Endothelial cell (in vitro differentiated cells): ENCODE data around the gene CFAP68. TPM values are rescaled to one million over a fixed set of nuclear protein-coding genes. Genes with fewer than 3 reads are reported as not detected.

Experiments
- DNase-seq: peaks from one replicate; pipeline ENCODE4 v3.0.0; 2021; ENCODE audit warnings: low spot score
- H3K27ac Mint-ChIP-seq: one replicate; pipeline ENCODE4 v1.8.0; 2021; ENCODE audit warnings: mixed read lengths, inconsistent platforms; ENCODE audit not compliant: unreplicated experiment
- H3K27me3 Mint-ChIP-seq: one replicate; pipeline ENCODE4 v1.8.0; 2021; ENCODE audit warnings: mild to moderate bottlenecking, moderate library complexity, mixed read lengths, inconsistent platforms; ENCODE audit not compliant: unreplicated experiment
- H3K36me3 Mint-ChIP-seq: one replicate; pipeline ENCODE4 v1.8.0; 2021; ENCODE audit warnings: mild to moderate bottlenecking, low read depth, mixed read lengths, inconsistent platforms; ENCODE audit not compliant: unreplicated experiment
- H3K4me1 Mint-ChIP-seq: one replicate; pipeline ENCODE4 v1.8.0; 2021; ENCODE audit warnings: mild to moderate bottlenecking, mixed read lengths, inconsistent platforms; ENCODE audit not compliant: unreplicated experiment
- H3K4me3 Mint-ChIP-seq: one replicate; pipeline ENCODE4 v1.8.0; 2021; ENCODE audit warnings: mild to moderate bottlenecking, mixed read lengths, inconsistent platforms; ENCODE audit not compliant: unreplicated experiment
- H3K9me3 Mint-ChIP-seq: one replicate; pipeline ENCODE4 v1.8.0; 2021; ENCODE audit warnings: mixed read lengths, inconsistent platforms; ENCODE audit not compliant: unreplicated experiment
- total RNA-seq: library from RNA; stranded (reverse); fragmentation: NEBNext Ultra II Directional; extraction: Animal tissue kit (Norgen Biotek cat#: 25700); gene quantifications from one replicate; pipeline ENCODE4 v1.2.1, GENCODE V29; 2021; ENCODE audit not compliant: unreplicated experiment
- TF ChIP-seq, protein P1 (sequence below): fragments of 200-600 bp; sonication (generic); IDR thresholded peaks from one replicate; pipeline ENCODE4 v1.5.0; 2021; ENCODE audit warnings: antibody characterized with exemption; ENCODE audit not compliant: unreplicated experiment

Gene CFAP68
- total RNA-seq, 1 donor from 2014 or later, result 35.6 TPM

DNA sequence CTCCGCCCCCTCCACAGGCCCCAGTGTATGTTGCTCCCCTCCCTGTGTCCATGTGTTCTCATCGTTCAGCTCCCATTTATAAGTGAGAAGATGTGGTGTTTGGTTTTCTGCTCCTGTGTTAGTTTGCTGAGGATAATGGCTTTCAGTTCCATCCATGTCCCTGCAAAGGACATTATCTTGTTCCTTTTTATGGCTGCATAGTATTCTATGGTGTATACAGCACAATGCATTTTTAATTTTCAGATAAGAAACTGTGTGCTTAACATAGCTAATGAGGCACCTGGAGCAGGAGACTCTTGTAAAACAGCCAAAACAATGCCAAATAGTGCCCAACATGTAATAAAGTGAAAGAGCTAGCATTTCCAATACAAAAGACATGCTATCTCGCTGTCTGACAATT, 29.7 kb upstream of the CFAP68 start:
- Mint-ChIP-seq H3K27me3 (peaks cover 1% of the 10 kb centered on the region), H3K9me3 (no peaks in the 10 kb centered on the region), H3K27ac (no peak overlapping the region), H3K4me3 (no peak overlapping the region), H3K4me1 (no peaks in the 10 kb centered on the region), H3K36me3 (peaks cover 16% of the 10 kb centered on the region)
- no peak for DNase-seq
- TF ChIP-seq, protein P1, sequence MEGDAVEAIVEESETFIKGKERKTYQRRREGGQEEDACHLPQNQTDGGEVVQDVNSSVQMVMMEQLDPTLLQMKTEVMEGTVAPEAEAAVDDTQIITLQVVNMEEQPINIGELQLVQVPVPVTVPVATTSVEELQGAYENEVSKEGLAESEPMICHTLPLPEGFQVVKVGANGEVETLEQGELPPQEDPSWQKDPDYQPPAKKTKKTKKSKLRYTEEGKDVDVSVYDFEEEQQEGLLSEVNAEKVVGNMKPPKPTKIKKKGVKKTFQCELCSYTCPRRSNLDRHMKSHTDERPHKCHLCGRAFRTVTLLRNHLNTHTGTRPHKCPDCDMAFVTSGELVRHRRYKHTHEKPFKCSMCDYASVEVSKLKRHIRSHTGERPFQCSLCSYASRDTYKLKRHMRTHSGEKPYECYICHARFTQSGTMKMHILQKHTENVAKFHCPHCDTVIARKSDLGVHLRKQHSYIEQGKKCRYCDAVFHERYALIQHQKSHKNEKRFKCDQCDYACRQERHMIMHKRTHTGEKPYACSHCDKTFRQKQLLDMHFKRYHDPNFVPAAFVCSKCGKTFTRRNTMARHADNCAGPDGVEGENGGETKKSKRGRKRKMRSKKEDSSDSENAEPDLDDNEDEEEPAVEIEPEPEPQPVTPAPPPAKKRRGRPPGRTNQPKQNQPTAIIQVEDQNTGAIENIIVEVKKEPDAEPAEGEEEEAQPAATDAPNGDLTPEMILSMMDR, result no peak

DNA sequence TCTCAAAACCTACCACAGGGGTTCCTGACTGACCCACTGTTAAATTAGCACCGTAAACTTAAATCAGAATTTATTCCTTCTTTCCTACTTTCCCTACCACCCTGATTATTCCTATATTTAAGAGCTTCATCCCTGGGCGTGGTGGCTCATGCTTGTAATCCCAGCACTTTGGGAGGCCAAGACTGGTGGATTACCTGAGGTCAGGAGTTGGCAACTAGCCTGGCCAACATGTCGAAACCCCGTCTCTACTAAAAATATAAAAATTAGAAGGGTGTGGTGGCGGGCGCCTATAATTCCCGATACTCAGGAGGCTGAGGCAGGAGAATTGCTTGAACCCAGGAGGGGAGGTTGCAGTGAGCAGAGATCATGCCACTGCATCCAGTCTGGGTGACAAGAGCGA, 28.3 kb upstream of the CFAP68 start:
- Mint-ChIP-seq H3K9me3 (no peaks in the 10 kb centered on the region), H3K4me1 (no peaks in the 10 kb centered on the region), H3K4me3 (no peak overlapping the region), H3K27ac (no peak overlapping the region), H3K27me3 (peaks cover 1% of the 10 kb centered on the region), H3K36me3 (peaks cover 16% of the 10 kb centered on the region)
- TF ChIP-seq, protein P1, result no peak
- DNase-seq, result no peak

DNA sequence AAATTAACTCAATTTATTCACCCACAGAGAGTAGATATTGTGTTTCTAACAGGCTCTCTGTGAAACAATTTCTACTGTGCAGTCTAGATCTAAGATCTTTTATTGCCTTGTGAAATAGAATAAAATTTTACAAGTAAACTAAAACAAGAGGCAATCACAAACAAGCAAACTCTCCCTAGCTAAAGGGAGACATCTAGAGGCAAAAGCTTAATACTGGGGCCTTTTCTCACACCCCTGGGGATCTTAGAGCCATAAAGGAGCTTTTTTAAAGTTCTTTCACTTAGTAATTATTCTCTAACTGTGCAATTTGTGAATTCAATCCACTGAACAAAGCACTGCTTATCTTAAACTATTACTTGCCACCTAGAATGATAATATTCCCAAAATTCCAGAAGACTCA, 27.7 kb upstream of the CFAP68 start:
- DNase-seq, result no peak
- peaks cover 16% of the 10 kb centered on the region for H3K36me3 Mint-ChIP-seq
- H3K9me3 Mint-ChIP-seq, result no peaks in the 10 kb centered on the region
- TF ChIP-seq, protein P1, result no peak
- H3K4me1 Mint-ChIP-seq, result no peaks in the 10 kb centered on the region
- H3K4me3 Mint-ChIP-seq, result no peak overlapping the region
- H3K27me3 Mint-ChIP-seq, result peaks cover 1% of the 10 kb centered on the region
- H3K27ac Mint-ChIP-seq, result no peak overlapping the region

DNA sequence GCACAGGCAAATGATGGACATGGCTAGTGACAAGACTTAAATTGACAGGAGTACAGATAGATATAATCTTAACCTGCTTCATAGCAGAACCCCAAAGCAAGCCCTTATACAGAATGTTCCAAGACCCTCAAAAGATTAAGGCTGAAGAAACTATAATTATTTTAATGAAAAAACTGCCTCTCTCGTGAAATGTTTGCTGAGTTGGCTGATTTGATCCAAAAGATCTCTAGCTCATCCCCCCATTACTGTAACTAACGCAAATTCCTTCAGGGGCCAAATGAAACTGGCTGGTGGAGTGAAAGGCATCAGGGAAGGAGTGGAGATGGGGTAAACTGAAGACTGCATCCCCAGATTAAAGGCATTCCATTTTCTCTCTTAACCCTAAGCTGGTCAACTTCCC, 27.2 kb upstream of the CFAP68 start:
- Mint-ChIP-seq H3K27ac (no peak overlapping the region), H3K36me3 (peaks cover 16% of the 10 kb centered on the region), H3K4me1 (no peaks in the 10 kb centered on the region), H3K27me3 (peaks cover 1% of the 10 kb centered on the region), H3K9me3 (no peaks in the 10 kb centered on the region), H3K4me3 (no peak overlapping the region)
- TF ChIP-seq, protein P1, result no peak
- no peak for DNase-seq

DNA sequence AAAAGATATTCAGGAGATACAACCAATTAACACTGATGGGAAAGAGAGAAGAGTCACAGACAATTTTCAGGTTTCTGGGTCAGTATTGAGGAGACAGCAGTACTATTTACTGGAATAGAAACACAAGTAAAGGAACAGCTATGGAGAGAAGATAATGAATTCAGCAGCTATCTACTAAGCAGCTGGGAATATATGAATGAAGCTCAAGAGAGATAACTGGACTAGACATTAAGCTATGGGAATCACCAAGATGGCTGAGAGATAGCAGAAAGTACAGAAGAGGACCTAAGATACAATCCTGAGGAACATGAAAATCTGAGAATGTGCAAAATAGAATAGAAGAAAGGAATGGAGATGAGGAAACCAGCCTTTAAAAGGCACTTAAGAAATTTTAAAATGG, 23.8 kb upstream of the CFAP68 start:
- H3K9me3 Mint-ChIP-seq, result no peaks in the 10 kb centered on the region
- no peak for DNase-seq
- H3K4me3 Mint-ChIP-seq, result no peak overlapping the region
- H3K36me3 Mint-ChIP-seq, result peaks cover 12% of the 10 kb centered on the region
- no peaks in the 10 kb centered on the region for H3K27me3 Mint-ChIP-seq
- TF ChIP-seq, protein P1, result no peak
- no peak overlapping the region for H3K27ac Mint-ChIP-seq
- no peaks in the 10 kb centered on the region for H3K4me1 Mint-ChIP-seq
